ENCODE results near the gene CES5A.
"Not testable (repeated sequence)": the region's sequence is repeated elsewhere in the genome, so short reads cannot be mapped to it uniquely, and the experiment has no call there.

Gene CES5A

DNA sequence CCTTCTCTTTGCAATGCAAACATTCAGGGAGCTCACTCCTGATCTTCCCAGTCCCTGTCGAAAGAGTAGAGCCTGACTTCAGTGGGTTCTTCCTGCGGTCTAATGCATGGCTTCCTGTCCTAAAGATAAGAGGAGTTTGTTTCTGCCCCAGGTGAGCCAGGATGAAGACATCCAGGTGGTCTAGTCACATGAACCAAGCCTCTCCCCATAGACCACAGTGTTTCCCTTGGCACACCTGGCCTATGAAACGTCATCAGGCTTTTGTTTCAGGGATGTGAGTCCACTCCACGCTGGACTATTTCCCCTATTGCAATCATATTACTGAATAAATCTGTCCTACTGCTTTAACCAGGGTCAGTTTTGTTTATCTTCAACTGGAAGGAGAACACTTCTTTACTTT is 63.4 kb downstream of the CES5A start:
- TF ChIP-seq CTCF (IDR thresholded peaks at IDR 0.05; ENCODE audit: control insufficient read depth, extremely low read depth, insufficient read depth): no peak
- no peak overlapping the region for H3K4me3 ChIP-seq (ENCODE audit: low read depth, low read length)
- DNase-seq (ENCODE audit: low read depth): no peak

DNA sequence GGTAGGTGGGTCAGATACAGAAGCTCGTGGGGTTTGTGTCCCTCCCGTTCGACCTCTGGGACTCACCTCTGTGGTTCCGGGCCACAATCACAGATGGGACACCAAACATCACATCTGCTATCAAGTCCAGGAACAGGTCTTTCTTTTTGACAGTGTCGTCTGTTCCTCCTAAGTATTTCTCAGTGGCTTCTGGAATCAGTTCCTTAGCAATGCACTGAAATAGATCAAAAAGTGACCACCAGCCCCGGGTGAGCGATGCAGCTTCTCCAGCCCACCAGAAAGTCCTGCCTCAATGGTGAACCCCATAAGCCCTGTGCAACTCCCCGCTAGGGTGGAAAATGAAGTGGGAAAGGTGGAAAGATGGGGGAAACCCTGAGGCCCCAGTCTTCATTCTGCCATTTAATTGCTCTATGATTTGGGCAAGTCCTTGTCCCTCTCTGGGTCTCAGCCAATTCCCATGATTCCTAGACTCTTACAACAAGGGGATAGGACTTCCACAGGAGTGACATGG is 64.7 kb downstream of the CES5A start:
- TF ChIP-seq CTCF (IDR thresholded peaks at IDR 0.05; ENCODE audit: control insufficient read depth, extremely low read depth, insufficient read depth): no peak
- DNase-seq (ENCODE audit: low read depth): no peak

DNA sequence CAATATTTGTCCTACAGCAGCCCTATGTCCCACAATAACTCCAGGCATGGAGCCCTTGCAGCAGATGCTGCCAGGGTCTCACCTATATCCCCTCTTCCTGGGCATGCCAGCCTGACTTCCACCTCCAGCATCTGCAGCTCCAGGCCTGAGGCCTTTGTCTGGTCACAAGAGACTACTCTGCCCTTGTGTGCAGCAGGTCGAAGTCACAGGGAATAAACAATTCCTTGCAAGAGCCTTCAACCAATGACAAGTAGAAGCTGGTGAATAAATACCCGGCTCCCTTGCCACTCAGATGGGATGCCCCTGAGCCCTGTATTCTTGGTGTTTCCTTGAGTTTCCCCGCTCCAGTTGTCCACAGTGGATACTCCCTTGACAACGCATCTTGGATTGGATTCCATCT is 65.3 kb downstream of the CES5A start:
- DNase-seq (ENCODE audit: low read depth): no peak
- no peak overlapping the region for H3K4me3 ChIP-seq (ENCODE audit: low read depth, low read length)
- TF ChIP-seq CTCF (IDR thresholded peaks at IDR 0.05; ENCODE audit: control insufficient read depth, extremely low read depth, insufficient read depth): no peak

More for the DNA sequence above, 64.7 kb downstream of the CES5A start:
- H3K4me3 ChIP-seq (ENCODE audit: low read depth, low read length): no peak overlapping the region

DNA sequence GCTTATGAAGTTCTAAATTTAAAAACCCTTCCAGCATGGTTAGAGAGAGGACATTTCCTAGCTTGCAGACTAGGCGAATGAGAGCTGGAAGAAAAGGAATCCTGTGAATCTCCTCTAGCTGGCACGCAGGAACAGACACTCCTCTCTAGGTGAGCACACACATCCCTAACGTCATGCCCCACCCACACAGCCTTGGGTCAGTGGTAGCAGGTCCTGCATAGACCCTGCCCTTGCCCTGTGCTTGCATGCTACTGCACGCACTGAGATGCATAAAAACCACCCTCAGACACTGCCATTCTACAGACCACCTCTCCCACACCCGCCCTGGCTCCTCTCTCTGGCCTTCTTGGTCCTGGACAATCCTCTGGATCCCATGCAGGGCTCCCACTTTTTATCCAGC is 65.8 kb downstream of the CES5A start:
- no peak overlapping the region for H3K4me3 ChIP-seq (ENCODE audit: low read depth, low read length)
- no peak for DNase-seq (ENCODE audit: low read depth)
- no peak for TF ChIP-seq CTCF (IDR thresholded peaks at IDR 0.05; ENCODE audit: control insufficient read depth, extremely low read depth, insufficient read depth)

- not testable (repeated sequence) for DNase-seq (ENCODE audit: low read depth); H3K4me3 ChIP-seq (ENCODE audit: low read depth, low read length)
Measured at GRCh38 chr16:55808286-55808685, 66.9 kb downstream of the CES5A start.

DNA sequence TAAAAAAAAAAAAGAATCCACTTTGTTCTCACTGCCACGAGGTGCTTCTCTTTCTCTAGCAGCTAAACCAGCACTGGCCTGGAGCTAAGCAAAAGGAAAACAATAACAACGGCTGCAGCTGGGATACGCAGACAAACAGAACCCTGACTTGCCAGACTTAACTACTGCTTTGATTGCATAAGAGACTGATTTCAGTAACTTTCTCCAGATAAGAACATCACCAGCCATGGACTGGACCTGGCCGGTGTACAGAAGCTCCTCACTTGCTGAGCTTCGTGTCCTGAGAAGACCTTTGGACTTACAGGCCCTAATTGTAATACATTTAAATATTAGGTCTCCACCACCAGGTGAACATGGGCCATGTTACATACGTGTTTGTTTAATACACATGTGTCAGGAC is 70.1 kb downstream of the CES5A start:
- DNase-seq (ENCODE audit: low read depth); H3K4me3 ChIP-seq (ENCODE audit: low read depth, low read length): not testable (repeated sequence)

DNA sequence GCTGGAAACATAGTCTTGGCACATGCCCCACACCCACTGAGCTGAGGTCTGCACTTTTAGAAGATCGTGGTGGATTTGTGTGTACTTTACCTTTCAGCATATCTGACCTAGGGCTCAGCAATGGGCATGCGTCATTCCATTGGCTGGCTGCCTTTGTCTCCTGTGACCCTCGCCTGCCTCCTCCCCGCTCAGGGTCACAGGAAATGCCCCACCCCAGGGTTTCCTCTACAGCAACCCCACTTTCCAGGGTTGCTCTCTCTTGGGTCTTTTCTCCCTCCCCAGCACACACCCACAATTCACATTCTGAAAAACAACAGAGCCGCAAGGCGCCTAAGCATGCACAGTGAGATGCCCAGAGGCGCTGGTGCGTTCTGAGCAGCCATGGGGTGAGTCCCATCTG is 71.5 kb downstream of the CES5A start:
- DNase-seq (ENCODE audit: low read depth); H3K4me3 ChIP-seq (ENCODE audit: low read depth, low read length): not testable (repeated sequence)

Data from LNCaP clone FGC (cell line).